C4-2B (cell line): ENCODE data around the gene IFNLR1.

Experiments
- CTCF ChIP-seq: fragments of 450-650 bp; conservative IDR thresholded peaks from 2 replicates; pipeline ENCODE4 v1.5.1; 2017; ENCODE audit warnings: mild to moderate bottlenecking
- ZFX ChIP-seq: fragments of 450-650 bp; IDR thresholded peaks from 2 replicates; pipeline ENCODE4 v1.6.1; 2017

GRCh38 chr1:24224086-24224485 lies 37.0 kb upstream of the IFNLR1 start:
- TF ChIP-seq CTCF (no peak), ZFX (no peak)
